HL-60/S4 treated with phorbol 12-myristate 13-acetate at 8.2 ng/mL for 4 days and 3 days (cell line): ENCODE data around the gene NPTN.
"Not testable (repeated sequence)": the region's sequence is repeated elsewhere in the genome, so short reads cannot be mapped to it uniquely, and the experiment has no call there.

Experiments
- in situ Hi-C: fragments of 300-500 bp; cut with MboI; formaldehyde crosslinking; loops from 2 replicates; pipeline ENCODE4 v1.15.0; 2022; ENCODE audit warnings: low sequenced_read_pairs

Gene NPTN

GRCh38 chr15:73601451-73602445 lies 31.4 kb downstream of the NPTN start:
- in situ Hi-C loops = no loop called here

GRCh38 chr15:73600413-73601335 lies 32.5 kb downstream of the NPTN start:
- in situ Hi-C loops = no loop called here

GRCh38 chr15:73599934-73600333 lies 33.3 kb downstream of the NPTN start:
- in situ Hi-C loops = no loop called here

- in situ Hi-C loops = no loop called here
These were observed 34.5 kb downstream of the NPTN start for GRCh38 chr15:73598530-73599160.

- in situ Hi-C loops = no loop called here
These were observed 36.1 kb downstream of the NPTN start for GRCh38 chr15:73597036-73597638.

- in situ Hi-C loops = no loop called here
These were observed 37.0 kb downstream of the NPTN start for GRCh38 chr15:73596174-73596573.

- in situ Hi-C loops = no loop called here
These were observed 39.1 kb downstream of the NPTN start for GRCh38 chr15:73594109-73594508.

GRCh38 chr15:73593304-73594074 lies 39.7 kb downstream of the NPTN start:
- in situ Hi-C loops = no loop called here

- in situ Hi-C loops = no loop called here
These were observed 42.9 kb downstream of the NPTN start for GRCh38 chr15:73590263-73590662.

GRCh38 chr15:73589766-73590165 lies 43.4 kb downstream of the NPTN start:
- in situ Hi-C loops = no loop called here

- in situ Hi-C loops = no loop called here
These were observed 47.1 kb downstream of the NPTN start for GRCh38 chr15:73585871-73586654.

GRCh38 chr15:73584699-73585420 lies 48.3 kb downstream of the NPTN start:
- in situ Hi-C loops = no loop called here

- in situ Hi-C loops = no loop called here
These were observed 49.6 kb downstream of the NPTN start for GRCh38 chr15:73583544-73583943.

- in situ Hi-C loops = no loop called here
These were observed 50.3 kb downstream of the NPTN start for GRCh38 chr15:73582851-73583379.

GRCh38 chr15:73578026-73578425 lies 55.2 kb downstream of the NPTN start:
- in situ Hi-C loops = no loop called here

GRCh38 chr15:73577593-73577992 lies 55.6 kb downstream of the NPTN start:
- in situ Hi-C loops = not testable (repeated sequence)

- in situ Hi-C loops = no loop called here
These were observed 57.4 kb downstream of the NPTN start for GRCh38 chr15:73575636-73576247.

- in situ Hi-C loops = loop anchor here (25.0 kb wide), 1 partner anchor 139 kb away; no protein-coding TSS in a partner anchor
These were observed 59.6 kb downstream of the NPTN start for GRCh38 chr15:73573572-73573971.
